HEK293 (cell line): ENCODE data around the gene PPCDC.
"Not testable (repeated sequence)": the region's sequence is repeated elsewhere in the genome, so short reads cannot be mapped to it uniquely, and the experiment has no call there.

Source experiments
- CTCF ChIA-PET: fragments of 350-600 bp; formaldehyde crosslinking; extraction: SDS; loops from one replicate; lab custom pipeline; 2021; ENCODE audit warnings: antibody characterized with exemption; lab: Yijun Ruan, JAX
- POLR2A ChIA-PET: fragments of 300-600 bp; formaldehyde crosslinking; extraction: SDS; loops from one replicate; lab custom pipeline; 2020; ENCODE audit warnings: antibody characterized with exemption, inconsistent platforms; lab: Yijun Ruan, JAX
- H3K27ac ChIP-seq: fragments of 200-500 bp; sonication (Bioruptor generic); 2 replicates; pipeline ENCODE4 v1.5.1; 2014; ENCODE audit warnings: low read depth, low read length, control low read depth, inconsistent platforms; ENCODE audit errors: extremely low read depth
- H3K36me3 ChIP-seq, 2 experiments: fragments of 200-500 bp in 1 of 2; sonication (Bioruptor generic) in 1 of 2; 1 replicate in 1 of 2; 2 replicates in 1 of 2; pipeline ENCODE4 v1.5.1; 2014 to 2017; ENCODE audit warnings: inconsistent platforms in 2 of 2, low read length in 2 of 2; ENCODE audit not compliant: control insufficient read depth in 2 of 2, insufficient read depth in 1 of 2
- H3K4me1 ChIP-seq: fragments of 200-500 bp; sonication (Bioruptor generic); 2 replicates; pipeline ENCODE4 v1.5.1; 2014; ENCODE audit warnings: mild to moderate bottlenecking, low read length, inconsistent platforms; ENCODE audit not compliant: control insufficient read depth, insufficient read depth
- H3K4me3 ChIP-seq: 2 replicates; pipeline ENCODE4 v1.5.1; 2011; ENCODE audit warnings: low read depth, mild to moderate bottlenecking, control low read depth, low read length, moderate library complexity
- H3K9me3 ChIP-seq: fragments of 200-500 bp; sonication (Bioruptor generic); 2 replicates; pipeline ENCODE4 v1.5.1; 2014; ENCODE audit warnings: low read depth, low read length, inconsistent platforms; ENCODE audit not compliant: control insufficient read depth, insufficient read depth
- BCL11B ChIP-seq: fragments of 450-650 bp; formaldehyde crosslinking; IDR thresholded peaks from 2 replicates; pipeline ENCODE4 v1.5.1; 2016; ENCODE audit warnings: low read depth, missing biosample characterization, missing genetic modification characterization
- HOXC10 ChIP-seq: sonication (generic); formaldehyde crosslinking; IDR thresholded peaks from 2 replicates; pipeline ENCODE4 v1.8.1; 2023; ENCODE audit warnings: mild to moderate bottlenecking, missing genetic modification reagents
- KLF16 ChIP-seq: fragments of 450-650 bp; formaldehyde crosslinking; IDR thresholded peaks from 2 replicates; pipeline ENCODE4 v1.5.1; 2017; ENCODE audit warnings: missing biosample characterization, missing genetic modification characterization
- KLF8 ChIP-seq: fragments of 450-650 bp; formaldehyde crosslinking; IDR thresholded peaks from 2 replicates; pipeline ENCODE4 v1.5.1; 2016; ENCODE audit warnings: missing biosample characterization, missing genetic modification characterization
- PRDM1 ChIP-seq: fragments of 450-650 bp; formaldehyde crosslinking; IDR thresholded peaks from 2 replicates; pipeline ENCODE4; 2016; ENCODE audit warnings: missing biosample characterization, missing genetic modification characterization
- REPIN1 ChIP-seq: fragments of 450-650 bp; formaldehyde crosslinking; IDR thresholded peaks from 2 replicates; pipeline ENCODE4 v1.5.1; 2017; ENCODE audit warnings: missing biosample characterization, missing genetic modification characterization, low read depth
- SETDB1 ChIP-seq: IDR thresholded peaks from one replicate; pipeline ENCODE4 v1.6.1; 2017; ENCODE audit warnings: mild to moderate bottlenecking, low read length, moderate library complexity, mixed read lengths; ENCODE audit not compliant: insufficient read length
- ZBTB49 ChIP-seq: fragments of 450-650 bp; formaldehyde crosslinking; IDR thresholded peaks from 2 replicates; pipeline ENCODE4 v1.5.1; 2016; ENCODE audit warnings: missing biosample characterization, missing genetic modification characterization, low read depth
- ZNF10 ChIP-seq: fragments of 450-650 bp; formaldehyde crosslinking; IDR thresholded peaks from 2 replicates; pipeline ENCODE4 v1.5.1; 2017; ENCODE audit warnings: missing biosample characterization, missing genetic modification characterization
- ZNF169 ChIP-seq: fragments of 450-650 bp; formaldehyde crosslinking; IDR thresholded peaks from 2 replicates; pipeline ENCODE4 v1.5.1; 2016; ENCODE audit warnings: missing biosample characterization, missing genetic modification characterization
- ZNF24 ChIP-seq: fragments of 450-650 bp; formaldehyde crosslinking; IDR thresholded peaks from 2 replicates; pipeline ENCODE4 v1.5.1; 2016; ENCODE audit warnings: missing biosample characterization, missing genetic modification characterization
- ZNF266 ChIP-seq: fragments of 450-650 bp; formaldehyde crosslinking; IDR thresholded peaks from 2 replicates; pipeline ENCODE4 v1.5.1; 2016; ENCODE audit warnings: missing biosample characterization, missing genetic modification characterization, low read depth
- ZNF274 ChIP-seq, 2 experiments: fragments of 200-500 bp in 1 of 2; fragments of 450-650 bp in 1 of 2; sonication (Bioruptor generic) in 1 of 2; formaldehyde crosslinking in 1 of 2; IDR thresholded peaks; 2 replicates each; pipeline versions ENCODE4 v1.5.1 to v1.6.1; 2014 to 2016; ENCODE audit warnings: borderline replicate concordance in 1 of 2, inconsistent platforms in 1 of 2, low read length in 1 of 2, missing biosample characterization in 1 of 2, missing genetic modification characterization in 1 of 2
- ZNF292 ChIP-seq: fragments of 450-650 bp; formaldehyde crosslinking; IDR thresholded peaks from 2 replicates; pipeline ENCODE4 v1.5.1; 2016; ENCODE audit warnings: low read depth, missing biosample characterization, missing genetic modification characterization, borderline replicate concordance
- ZNF391 ChIP-seq: fragments of 450-650 bp; formaldehyde crosslinking; IDR thresholded peaks from 2 replicates; pipeline ENCODE4 v1.5.1; 2016; ENCODE audit warnings: low read depth, missing biosample characterization, missing genetic modification characterization, borderline replicate concordance
- ZNF426 ChIP-seq: fragments of 450-650 bp; formaldehyde crosslinking; IDR thresholded peaks from 2 replicates; pipeline ENCODE4 v1.5.1; 2017; ENCODE audit warnings: missing biosample characterization, missing genetic modification characterization, mild to moderate bottlenecking, inconsistent platforms, moderate library complexity
- ZNF433 ChIP-seq: fragments of 450-650 bp; formaldehyde crosslinking; IDR thresholded peaks from 2 replicates; pipeline ENCODE4 v1.5.1; 2016; ENCODE audit warnings: missing biosample characterization, missing genetic modification characterization, low read depth
- ZNF529 ChIP-seq: fragments of 450-650 bp; formaldehyde crosslinking; IDR thresholded peaks from 2 replicates; pipeline ENCODE4 v1.5.1; 2017; ENCODE audit warnings: missing genetic modification characterization, missing biosample characterization; ENCODE audit not compliant: insufficient replicate concordance
- ZNF645 ChIP-seq: fragments of 450-650 bp; formaldehyde crosslinking; IDR thresholded peaks from 2 replicates; pipeline ENCODE4; 2016; ENCODE audit warnings: missing biosample characterization, missing genetic modification characterization
- ZNF670 ChIP-seq: fragments of 450-650 bp; formaldehyde crosslinking; IDR thresholded peaks from 2 replicates; pipeline ENCODE4 v1.5.1; 2016; ENCODE audit warnings: missing biosample characterization, missing genetic modification characterization, low read depth
- ZSCAN5A ChIP-seq: fragments of 450-650 bp; formaldehyde crosslinking; IDR thresholded peaks from 2 replicates; pipeline ENCODE4 v1.5.1; 2016; ENCODE audit warnings: missing biosample characterization, missing genetic modification characterization

The PPCDC gene

GRCh38 chr15:75073197-75073596 is 49.8 kb downstream of the PPCDC start:
- H3K4me1 ChIP-seq, result no peaks in the 10 kb centered on the region
- H3K9me3 ChIP-seq, result no peaks in the 10 kb centered on the region
- ChIA-PET CTCF (interaction anchor here (0.7 to 1.6 kb wide), 3 partner anchors 23 to 864 kb away, joined by 3 to 4 read pairs (median 3); partner anchors contain the start of gene C15orf39), POLR2A (no interaction called here)
- H3K27ac ChIP-seq, result no peak overlapping the region
- no peaks in the 10 kb centered on the region for H3K36me3 ChIP-seq
- TF ChIP-seq PRDM1 (tag by site-specific recombination) (no peak), REPIN1 (tag by site-specific recombination) (no peak), ZNF529 (tag by site-specific recombination) (no peak), KLF8 (tag by site-specific recombination) (no peak), ZNF391 (no peak), ZNF24 (tag by site-specific recombination) (no peak), ZNF426 (no peak), ZNF433 (no peak), ZNF292 (tag by site-specific recombination) (no peak), HOXC10 (no peak), ZNF645 (tag by site-specific recombination) (no peak), ZNF169 (no peak)
- H3K4me3 ChIP-seq, result no peak overlapping the region

- ChIA-PET CTCF (no interaction called here), POLR2A (no interaction called here)
- Histone ChIP-seq H3K27ac (no peak overlapping the region), H3K36me3 (no peaks in the 10 kb centered on the region), H3K9me3 (no peaks in the 10 kb centered on the region), H3K4me3 (no peak overlapping the region), H3K4me1 (no peaks in the 10 kb centered on the region)
- TF ChIP-seq KLF16 (tag by site-specific recombination) (no peak), SETDB1 (peak; percentile 78)
Measured at GRCh38 chr15:75076277-75076676, 52.9 kb downstream of the PPCDC start.

- H3K4me3 ChIP-seq, H3K4me1 ChIP-seq, H3K9me3 ChIP-seq, POLR2A ChIA-PET, H3K36me3 ChIP-seq, H3K27ac ChIP-seq, CTCF ChIA-PET: not testable (repeated sequence)
Measured at GRCh38 chr15:75077551-75077961, 54.2 kb downstream of the PPCDC start.

- Histone ChIP-seq H3K27ac (no peak overlapping the region), H3K36me3 (no peaks in the 10 kb centered on the region), H3K4me1 (no peaks in the 10 kb centered on the region), H3K4me3 (no peak overlapping the region), H3K9me3 (no peaks in the 10 kb centered on the region)
- CTCF ChIA-PET, result no interaction called here
- POLR2A ChIA-PET, result no interaction called here
- TF ChIP-seq ZNF266 (tag by site-specific recombination) (no peak), ZNF24 (tag by site-specific recombination) (no peak), ZSCAN5A (no peak), ZBTB49 (tag by site-specific recombination) (no peak), ZNF10 (tag by site-specific recombination) (no peak), ZNF274 (IDR thresholded peaks at IDR 0.05; ENCODE audit: low read length) (no peak), ZNF274 (tag by site-specific recombination; IDR thresholded peaks at IDR 0.05; ENCODE audit: borderline replicate concordance) (no peak), ZNF529 (tag by site-specific recombination) (no peak), ZNF670 (tag by site-specific recombination) (no peak), BCL11B (tag by site-specific recombination) (no peak)
Measured at GRCh38 chr15:75081150-75081549, 57.8 kb downstream of the PPCDC start.
